Activated T-cell treated with anti-CD3 and anti-CD28 coated beads for 1 hour (primary cell): ENCODE results near the gene CCR6.
"Not testable (repeated sequence)": the region's sequence is repeated elsewhere in the genome, so short reads cannot be mapped to it uniquely, and the experiment has no call there.

Experiments
- DNase-seq: peaks from one replicate; pipeline ENCODE4 v3.0.0-alpha.2; 2020; ENCODE audit warnings: low read depth

Gene CCR6

GRCh38 chr6:167177271-167177670 lies 54.4 kb downstream of the CCR6 start:
- not testable (repeated sequence) for DNase-seq

DNA sequence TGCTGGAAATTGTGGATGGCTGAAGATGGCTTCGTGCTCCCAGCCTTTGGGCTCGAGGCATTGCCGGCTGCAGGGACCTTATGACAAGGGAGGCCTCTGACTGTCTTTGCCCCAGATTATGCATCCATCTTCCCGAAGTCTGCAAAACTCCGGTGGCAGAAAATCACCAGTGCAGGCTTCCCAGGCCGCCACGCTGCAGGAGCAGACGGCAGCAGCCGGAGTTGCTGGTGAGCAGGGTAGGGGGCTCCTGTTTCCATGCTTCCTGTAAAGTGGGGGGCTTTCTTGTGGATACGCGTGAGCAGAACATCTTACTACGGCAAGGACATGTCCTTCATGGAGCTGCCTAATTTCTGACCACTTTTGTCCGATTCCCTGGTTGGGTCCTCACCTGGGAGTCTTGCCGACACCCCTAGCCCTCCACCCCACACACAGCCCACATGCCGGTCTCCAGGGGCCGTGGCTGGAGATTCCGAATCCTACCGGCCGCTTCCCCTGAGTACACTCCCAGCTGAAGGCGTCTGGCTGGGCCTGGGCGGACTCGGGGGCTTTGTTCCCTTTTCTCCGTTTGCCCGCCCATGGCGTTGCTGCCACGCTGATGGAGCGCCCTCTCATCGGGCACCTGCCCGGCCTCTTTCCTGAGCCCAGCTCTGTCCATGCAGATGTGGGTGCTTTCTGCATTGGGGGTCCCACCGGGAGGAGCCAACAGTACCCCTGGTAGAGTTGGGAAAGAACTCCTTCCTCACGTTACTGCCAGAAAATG lies 56.2 kb downstream of the CCR6 start:
- DNase-seq = not testable (repeated sequence)

GRCh38 chr6:167180086-167180485 lies 57.2 kb downstream of the CCR6 start:
- not testable (repeated sequence) for DNase-seq

- DNase-seq = not testable (repeated sequence)
Observed at GRCh38 chr6:167181351-167181750, 58.5 kb downstream of the CCR6 start.

DNA sequence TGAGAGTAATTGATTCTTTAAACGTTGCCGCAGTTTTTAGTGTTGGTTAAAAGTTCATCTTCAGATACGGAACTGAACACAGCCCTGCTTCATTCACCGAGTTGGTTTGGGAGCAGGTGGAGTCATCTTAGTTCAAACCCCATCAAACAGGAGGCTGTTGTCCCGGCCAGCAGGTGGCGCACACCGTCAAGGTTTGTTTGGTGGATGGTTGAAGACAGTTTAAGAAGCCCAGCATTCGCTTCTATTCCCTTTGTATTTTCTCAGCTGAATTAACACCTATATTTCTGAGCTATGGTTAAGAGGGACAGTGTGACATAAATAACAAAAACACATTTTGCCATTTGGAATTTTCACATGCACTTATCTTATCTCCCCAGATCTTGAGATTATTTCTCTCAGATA lies 60.0 kb downstream of the CCR6 start:
- DNase-seq = not testable (repeated sequence)

DNA sequence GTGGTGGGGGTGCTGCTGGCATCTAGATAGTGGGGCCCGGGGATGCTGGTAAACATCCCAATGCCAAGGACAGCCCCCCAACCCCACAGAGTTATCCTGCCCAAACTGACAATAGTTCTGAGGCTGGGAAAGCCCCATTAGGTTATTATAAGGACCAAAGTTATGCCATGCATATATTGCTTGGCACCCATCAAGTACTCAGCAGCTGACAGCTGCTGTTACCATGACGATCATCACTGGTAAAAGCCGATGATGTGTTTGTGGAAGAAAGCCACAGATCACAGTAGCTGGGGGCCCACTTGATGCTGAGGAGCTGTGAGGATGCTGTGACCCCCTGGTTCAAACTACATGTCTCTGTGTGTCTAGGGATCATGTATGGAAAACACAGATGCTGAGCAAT lies 62.2 kb downstream of the CCR6 start:
- DNase-seq = not testable (repeated sequence)

DNA sequence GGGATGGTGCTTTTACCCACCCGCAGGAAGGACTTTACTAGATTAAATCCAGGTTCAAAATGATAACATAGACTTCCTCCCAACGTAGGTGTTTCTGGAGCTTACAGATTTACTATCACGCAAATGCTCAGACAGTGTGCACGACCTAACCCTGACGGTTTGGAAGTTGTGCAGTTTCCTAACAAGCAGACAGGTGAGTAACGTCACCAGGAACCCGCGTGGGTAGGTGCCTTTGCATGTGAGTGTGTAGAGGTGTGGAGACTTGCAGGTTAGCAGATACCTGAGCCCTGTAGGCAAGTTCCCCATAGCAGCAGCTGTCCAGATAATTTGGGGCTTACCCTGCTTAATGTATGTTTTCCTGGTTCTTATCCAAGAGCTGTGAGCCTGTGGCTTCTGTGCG lies 64.4 kb downstream of the CCR6 start:
- not testable (repeated sequence) for DNase-seq
